Measurements from ENCODE around the gene CORO7.
"Not testable (repeated sequence)": the region's sequence is repeated elsewhere in the genome, so short reads cannot be mapped to it uniquely, and the experiment has no call there.

Gene CORO7

GRCh38 chr16:4336701-4337539 lies 79.5 kb downstream of the CORO7 start:
- no peak for DNase-seq
- H3K27me3 ChIP-seq (ENCODE audit: insufficient read depth, low read depth, severe bottlenecking), result no peaks in the 10 kb centered on the region
- TF ChIP-seq CTCF (IDR thresholded peaks at IDR 0.05; ENCODE audit: low read depth, low read length), result no peak
- peaks cover 59% of the 10 kb centered on the region for H3K36me3 ChIP-seq
- no peak overlapping the region for H3K4me3 ChIP-seq (ENCODE audit: low read depth, low read length)
- no peak overlapping the region for H3K27ac ChIP-seq
- no peaks in the 10 kb centered on the region for H3K9me3 ChIP-seq (ENCODE audit: severe bottlenecking)

DNA sequence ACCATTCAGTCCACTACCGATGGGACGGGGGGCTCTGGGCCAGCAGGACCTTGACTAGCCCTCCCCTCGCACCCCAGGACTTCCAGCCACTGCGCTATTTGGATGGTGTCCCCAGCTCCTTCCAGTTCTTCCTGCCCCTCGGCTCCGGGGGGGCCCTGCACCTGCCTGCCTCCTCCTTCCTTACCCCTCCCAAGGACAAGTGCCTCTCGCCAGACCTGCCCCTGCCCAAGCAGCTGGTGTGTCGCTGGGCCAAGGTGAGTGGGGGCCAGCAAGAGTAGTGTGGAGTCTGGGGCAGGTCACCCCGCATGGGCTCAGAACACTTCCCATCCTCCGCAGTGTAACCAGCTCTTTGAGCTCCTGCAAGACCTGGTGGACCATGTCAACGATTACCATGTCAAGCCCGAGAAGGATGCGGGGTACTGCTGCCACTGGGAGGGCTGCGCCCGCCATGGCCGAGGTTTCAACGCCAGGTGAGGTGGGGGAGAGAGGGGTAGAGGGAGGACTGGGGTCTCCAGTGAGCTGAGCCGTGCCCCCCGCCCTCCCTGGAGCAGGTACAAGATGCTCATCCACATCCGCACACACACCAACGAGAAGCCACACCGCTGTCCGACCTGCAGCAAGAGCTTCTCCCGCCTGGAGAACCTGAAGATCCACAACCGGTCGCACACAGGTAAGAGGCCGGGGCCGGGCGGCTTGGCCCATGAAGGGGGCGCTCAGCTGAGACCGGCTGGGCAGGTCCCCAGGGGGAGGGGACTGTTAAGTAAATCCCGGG lies 81.5 kb downstream of the CORO7 start:
- no peak overlapping the region for H3K4me3 ChIP-seq (ENCODE audit: low read depth, low read length)
- no peak overlapping the region for H3K27ac ChIP-seq
- no peak for DNase-seq
- no peaks in the 10 kb centered on the region for H3K27me3 ChIP-seq (ENCODE audit: insufficient read depth, low read depth, severe bottlenecking)
- TF ChIP-seq CTCF (IDR thresholded peaks at IDR 0.05; ENCODE audit: low read depth, low read length), result no peak
- no peaks in the 10 kb centered on the region for H3K9me3 ChIP-seq (ENCODE audit: severe bottlenecking)
- H3K36me3 ChIP-seq, result peaks cover 58% of the 10 kb centered on the region

DNA sequence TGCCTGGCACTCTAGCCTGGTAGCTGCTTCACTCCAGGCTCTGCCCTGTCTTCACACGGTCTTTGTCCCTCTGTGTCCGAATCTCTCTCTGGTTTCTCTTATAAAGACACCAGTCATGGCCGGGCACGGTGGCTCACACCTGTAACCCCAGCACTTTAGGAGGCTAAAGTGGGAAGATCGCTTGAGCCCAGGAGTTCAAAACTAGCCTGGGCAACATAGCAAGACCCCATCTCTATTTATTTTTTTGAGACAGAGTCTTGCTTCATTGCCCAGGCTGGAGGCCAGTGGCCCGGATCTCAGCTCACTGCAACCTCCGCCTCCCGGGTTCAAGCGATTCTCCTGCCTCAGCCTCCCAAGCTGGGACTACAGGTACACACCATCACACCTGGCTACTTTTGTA lies 82.7 kb downstream of the CORO7 start:
- not testable (repeated sequence) for H3K4me3 ChIP-seq (ENCODE audit: low read depth, low read length); H3K9me3 ChIP-seq (ENCODE audit: severe bottlenecking); H3K27me3 ChIP-seq (ENCODE audit: insufficient read depth, low read depth, severe bottlenecking); H3K27ac ChIP-seq; DNase-seq
- peaks cover 48% of the 10 kb centered on the region for H3K36me3 ChIP-seq

DNA sequence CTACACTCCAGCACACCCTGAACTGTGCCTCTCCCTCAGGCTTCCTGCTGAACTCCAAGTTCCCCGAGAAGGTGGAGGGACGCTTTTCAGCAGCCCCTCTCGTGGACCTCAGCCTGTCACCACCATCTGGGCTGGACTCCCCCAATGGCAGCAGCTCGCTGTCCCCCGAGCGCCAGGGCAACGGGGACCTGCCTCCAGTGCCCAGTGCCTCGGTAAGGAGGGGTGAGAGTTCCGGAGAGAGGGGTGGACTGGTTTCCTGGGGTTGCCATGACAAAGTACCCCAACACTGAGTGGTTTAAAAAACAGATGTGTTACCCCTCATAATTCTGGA lies 83.1 kb downstream of the CORO7 start:
- no peak overlapping the region for H3K27ac ChIP-seq

GRCh38 chr16:4332623-4333307 lies 83.6 kb downstream of the CORO7 start:
- H3K4me3 ChIP-seq (ENCODE audit: low read depth, low read length), result no peak overlapping the region
- no peaks in the 10 kb centered on the region for H3K27me3 ChIP-seq (ENCODE audit: insufficient read depth, low read depth, severe bottlenecking)
- no peak overlapping the region for H3K27ac ChIP-seq
- DNase-seq, result no peak
- no peaks in the 10 kb centered on the region for H3K9me3 ChIP-seq (ENCODE audit: severe bottlenecking)
- no peak for TF ChIP-seq CTCF (IDR thresholded peaks at IDR 0.05; ENCODE audit: low read depth, low read length)
- peaks cover 38% of the 10 kb centered on the region for H3K36me3 ChIP-seq

More for the DNA sequence above, 83.1 kb downstream of the CORO7 start:
- peaks cover 43% of the 10 kb centered on the region for H3K36me3 ChIP-seq
- H3K4me3 ChIP-seq (ENCODE audit: low read depth, low read length), result no peak overlapping the region
- no peaks in the 10 kb centered on the region for H3K27me3 ChIP-seq (ENCODE audit: insufficient read depth, low read depth, severe bottlenecking)
- no peak for DNase-seq
- H3K9me3 ChIP-seq (ENCODE audit: severe bottlenecking), result no peaks in the 10 kb centered on the region
- TF ChIP-seq CTCF (IDR thresholded peaks at IDR 0.05; ENCODE audit: low read depth, low read length), result no peak

- H3K4me3 ChIP-seq (ENCODE audit: low read depth, low read length), result no peak overlapping the region
- no peaks in the 10 kb centered on the region for H3K9me3 ChIP-seq (ENCODE audit: severe bottlenecking)
- H3K27me3 ChIP-seq (ENCODE audit: insufficient read depth, low read depth, severe bottlenecking), result no peaks in the 10 kb centered on the region
- DNase-seq, result no peak
- peaks cover 33% of the 10 kb centered on the region for H3K36me3 ChIP-seq
- TF ChIP-seq CTCF (IDR thresholded peaks at IDR 0.05; ENCODE audit: low read depth, low read length), result no peak
- H3K27ac ChIP-seq, result no peak overlapping the region
Measured at GRCh38 chr16:4332083-4332482, 84.3 kb downstream of the CORO7 start.
